ENCODE measurements around the gene KIF6. TPM values are rescaled to one million over a fixed set of nuclear protein-coding genes. Genes with fewer than 3 reads are reported as not detected.

Gene KIF6
- total RNA-seq, 1 donor from 2014 or later: not detected

DNA sequence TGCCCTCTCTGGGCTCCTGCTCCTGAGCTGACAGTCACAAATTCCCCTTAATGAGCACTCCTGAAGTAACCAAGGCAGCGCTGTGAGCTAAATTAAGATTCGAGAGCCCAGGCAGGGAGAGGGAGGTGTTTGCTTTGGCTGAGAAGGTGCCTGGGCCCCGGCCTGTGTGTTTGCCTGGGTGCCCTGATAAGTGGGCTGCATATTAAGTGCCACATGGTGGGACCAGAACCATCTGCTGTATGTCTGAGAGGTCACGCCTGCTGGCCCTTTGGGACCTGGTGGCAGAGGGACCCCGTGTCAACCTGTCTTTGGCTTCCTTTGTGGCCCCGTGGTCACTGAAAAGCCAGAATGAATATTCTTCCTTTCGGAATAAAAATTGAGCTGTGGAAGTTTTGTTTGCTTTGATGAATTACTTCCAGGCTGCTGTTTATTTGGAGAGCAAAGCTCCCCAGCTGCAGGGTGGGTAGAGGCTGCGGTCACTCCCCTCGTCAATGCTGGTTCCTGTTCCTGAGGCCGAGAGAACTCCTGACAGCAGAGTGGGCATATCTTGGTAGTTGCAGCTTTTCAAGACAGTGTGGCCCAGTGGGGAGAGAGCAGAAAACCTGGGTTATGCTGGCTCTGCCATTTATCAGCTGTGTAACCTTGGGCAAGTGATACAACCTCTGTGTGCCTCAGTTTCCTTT is 385.2 kb downstream of the KIF6 start:
- no peaks in the 10 kb centered on the region for H3K36me3 ChIP-seq (ENCODE audit: control insufficient read depth, insufficient read depth, low read length)
- no peaks in the 10 kb centered on the region for H3K27me3 ChIP-seq (ENCODE audit: control insufficient read depth, insufficient read depth, low read length)
- no peak for FAIRE-seq

DNA sequence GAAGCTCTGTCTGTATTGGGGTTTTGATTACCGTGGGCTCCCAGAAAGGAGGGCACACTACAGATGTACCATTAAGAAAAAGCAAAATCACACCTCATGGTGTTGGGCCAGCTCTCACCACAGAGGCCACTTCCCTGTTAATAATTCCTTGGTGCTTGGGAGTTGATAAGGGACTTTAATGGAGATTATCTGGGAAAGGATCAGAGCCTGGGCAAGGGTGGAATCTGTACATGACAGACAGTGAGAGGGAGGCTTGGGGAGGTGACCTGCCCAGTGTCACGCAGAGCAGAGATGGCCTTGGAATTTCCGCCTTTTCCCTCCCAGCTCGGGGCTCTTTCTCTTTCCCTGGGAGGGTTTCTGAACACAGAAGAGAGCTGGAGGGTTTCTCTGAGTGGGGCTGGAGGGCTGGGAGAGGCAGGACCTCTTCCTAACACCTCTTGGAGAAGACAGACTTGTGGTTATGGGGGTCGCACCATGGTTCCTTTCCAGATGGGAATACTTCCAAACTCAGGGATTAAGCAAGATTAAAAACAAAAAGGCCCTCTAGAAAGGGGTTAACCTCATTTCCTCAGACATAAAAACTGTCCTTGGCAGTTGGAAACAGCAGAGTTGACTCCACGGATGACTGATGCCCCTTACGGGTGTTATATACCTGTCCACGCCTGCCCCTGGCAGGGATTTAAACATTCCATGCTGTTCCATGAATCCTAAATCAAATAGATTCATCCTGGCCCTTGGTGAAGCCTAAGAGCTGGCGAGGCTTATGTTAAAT is 385.9 kb downstream of the KIF6 start:
- no peaks in the 10 kb centered on the region for H3K36me3 ChIP-seq (ENCODE audit: control insufficient read depth, insufficient read depth, low read length)
- no peak for FAIRE-seq
- peak; percentile 70 for DNase-seq (ENCODE audit: low read depth)
- no peaks in the 10 kb centered on the region for H3K27me3 ChIP-seq (ENCODE audit: control insufficient read depth, insufficient read depth, low read length)
- no peak overlapping the region for H3K4me3 ChIP-seq (ENCODE audit: low read depth, low read length)
- no peak for TF ChIP-seq CTCF (IDR thresholded peaks at IDR 0.05; ENCODE audit: insufficient read depth, low read length, severe bottlenecking)

More for the DNA sequence above, 385.2 kb downstream of the KIF6 start:
- H3K4me3 ChIP-seq (ENCODE audit: low read depth, low read length): no peak overlapping the region
- no peak for TF ChIP-seq CTCF (IDR thresholded peaks at IDR 0.05; ENCODE audit: insufficient read depth, low read length, severe bottlenecking)
- DNase-seq (ENCODE audit: low read depth): no peak

- Histone ChIP-seq H3K36me3 (ENCODE audit: control insufficient read depth, insufficient read depth, low read length) (no peaks in the 10 kb centered on the region), H3K27me3 (ENCODE audit: control insufficient read depth, insufficient read depth, low read length) (no peaks in the 10 kb centered on the region), H3K4me3 (ENCODE audit: low read depth, low read length) (no peak overlapping the region)
- DNase-seq (ENCODE audit: low read depth) (no peak), FAIRE-seq (no peak)
- no peak for TF ChIP-seq CTCF (IDR thresholded peaks at IDR 0.05; ENCODE audit: insufficient read depth, low read length, severe bottlenecking)
Observed at GRCh38 chr6:39338397-39338796, 386.8 kb downstream of the KIF6 start.

DNA sequence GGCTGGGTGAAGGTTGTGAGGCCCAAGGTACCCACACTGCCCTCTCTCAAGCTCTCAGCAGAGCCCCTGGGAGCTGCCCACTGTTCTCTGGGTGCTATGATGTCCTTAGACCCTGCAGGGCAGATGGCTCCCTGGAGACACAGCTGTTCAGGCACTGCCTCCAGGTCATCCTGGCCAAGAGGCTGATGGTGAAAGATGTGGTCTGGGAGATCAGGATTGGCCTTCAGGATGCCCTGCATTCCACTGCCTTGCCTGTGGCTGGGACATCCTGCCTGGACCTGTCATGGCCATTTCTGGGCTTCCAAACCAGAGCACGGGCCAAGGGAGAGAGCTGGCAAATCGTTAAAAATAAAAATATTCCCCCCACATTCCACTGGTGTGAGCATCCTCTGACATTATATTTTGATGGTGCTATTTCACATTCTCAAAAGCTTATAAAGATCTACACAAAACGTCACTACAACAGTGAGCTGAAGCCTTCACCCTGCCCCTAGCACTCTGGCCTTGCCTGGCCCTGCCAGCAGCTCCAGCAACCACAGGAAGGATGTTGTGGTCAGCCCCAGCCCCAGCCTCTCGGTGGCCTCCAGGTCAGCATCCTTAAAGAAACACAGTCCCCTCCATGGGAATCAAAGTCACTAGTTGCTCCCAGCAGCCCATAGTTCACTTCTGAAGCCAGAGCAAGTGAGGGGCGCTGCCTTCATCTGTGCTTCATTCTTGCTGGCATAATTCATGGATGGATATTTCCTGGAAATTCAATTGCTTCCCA is 389.2 kb downstream of the KIF6 start:
- FAIRE-seq (no peak), DNase-seq (ENCODE audit: low read depth) (peak; percentile 3)
- no peaks in the 10 kb centered on the region for H3K27me3 ChIP-seq (ENCODE audit: control insufficient read depth, insufficient read depth, low read length)
- no peak for TF ChIP-seq CTCF (IDR thresholded peaks at IDR 0.05; ENCODE audit: insufficient read depth, low read length, severe bottlenecking)
- no peaks in the 10 kb centered on the region for H3K36me3 ChIP-seq (ENCODE audit: control insufficient read depth, insufficient read depth, low read length)
- H3K4me3 ChIP-seq (ENCODE audit: low read depth, low read length): no peak overlapping the region

DNA sequence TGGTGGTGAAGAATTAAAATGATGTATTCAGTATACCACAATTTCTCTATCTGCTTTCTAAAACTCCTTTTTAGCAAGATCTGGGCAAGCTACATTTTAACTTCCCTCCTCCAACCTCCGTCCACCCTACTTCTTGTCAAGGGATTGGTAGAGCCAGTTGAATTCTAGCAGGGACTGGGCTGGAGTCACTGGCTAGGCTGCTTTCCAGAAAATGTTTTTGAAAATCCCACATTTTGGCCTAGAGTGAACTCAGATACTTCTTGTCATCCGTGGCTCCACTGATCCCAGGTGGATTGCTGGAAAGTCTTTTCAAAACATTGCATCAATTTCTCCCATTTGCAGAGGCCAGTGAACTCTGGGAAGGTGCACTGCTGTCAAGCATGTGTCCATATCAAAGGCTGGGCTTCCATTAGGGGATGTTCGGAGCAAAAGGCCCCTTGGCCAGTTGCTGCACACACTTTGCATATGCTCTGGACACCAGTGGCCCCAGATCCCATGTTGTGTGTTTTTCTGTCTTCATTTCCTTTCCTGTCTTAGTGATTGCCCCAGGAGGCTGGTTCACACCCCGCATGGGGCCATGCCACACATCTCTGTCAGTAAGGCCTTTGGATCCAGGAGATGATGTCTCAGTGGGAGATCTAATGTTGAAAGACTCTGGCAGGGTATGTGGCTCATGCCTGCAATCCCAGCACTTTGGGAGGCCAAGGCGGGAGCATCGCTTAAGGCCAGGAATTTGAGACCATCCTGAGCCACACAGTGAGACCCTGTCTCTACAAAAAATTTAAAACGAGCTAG is 391.4 kb downstream of the KIF6 start:
- FAIRE-seq: no peak

More for the DNA sequence above, 391.4 kb downstream of the KIF6 start:
- DNase-seq (ENCODE audit: low read depth): no peak
- Histone ChIP-seq H3K4me3 (ENCODE audit: low read depth, low read length) (no peak overlapping the region), H3K27me3 (ENCODE audit: control insufficient read depth, insufficient read depth, low read length) (no peaks in the 10 kb centered on the region), H3K36me3 (ENCODE audit: control insufficient read depth, insufficient read depth, low read length) (no peaks in the 10 kb centered on the region)
- no peak for TF ChIP-seq CTCF (IDR thresholded peaks at IDR 0.05; ENCODE audit: insufficient read depth, low read length, severe bottlenecking)

Measured in bronchial epithelial cell (primary cell).